Esophagus (tissue), 2 donors: ENCODE results near the gene LCE4A. TPM values are rescaled to one million over a fixed set of nuclear protein-coding genes. Genes with fewer than 3 reads are reported as not detected.
"Not testable (repeated sequence)": the region's sequence is repeated elsewhere in the genome, so short reads cannot be mapped to it uniquely, and the experiment has no call there.

Source experiments
- H3K27ac ChIP-seq, 2 donors: one replicate each; pipeline ENCODE4 v1.5.1; 2013; ENCODE audit warnings: low read depth in 2 of 2, mild to moderate bottlenecking in 2 of 2, inconsistent platforms in 1 of 2, low read length in 1 of 2, moderate library complexity in 1 of 2
- H3K27me3 ChIP-seq, 2 donors: one replicate each; pipeline ENCODE4 v1.6.1; 2013; ENCODE audit warnings: low read length in 2 of 2, control low read depth in 1 of 2, mild to moderate bottlenecking in 1 of 2; ENCODE audit not compliant: insufficient read depth in 2 of 2, control insufficient read depth in 1 of 2
- H3K36me3 ChIP-seq, 2 donors: one replicate each; pipeline ENCODE4 v1.6.1; 2013; ENCODE audit warnings: low read length in 1 of 2; ENCODE audit not compliant: control insufficient read depth in 2 of 2, insufficient read depth in 2 of 2
- H3K4me1 ChIP-seq, 2 donors: one replicate each; pipeline ENCODE4 v1.6.1; 2013; ENCODE audit warnings: low read length in 1 of 2; ENCODE audit not compliant: control insufficient read depth in 2 of 2, insufficient read depth in 2 of 2
- H3K4me3 ChIP-seq, 2 donors: one replicate each; pipeline ENCODE4 v1.5.1; 2013; ENCODE audit warnings: low read length in 2 of 2, mild to moderate bottlenecking in 2 of 2, low read depth in 1 of 2, moderate library complexity in 1 of 2
- H3K9me3 ChIP-seq, 2 donors: one replicate each; pipeline ENCODE4 v1.6.1; 2013; ENCODE audit warnings: mild to moderate bottlenecking in 2 of 2, low read depth in 1 of 2, low read length in 1 of 2, moderate library complexity in 1 of 2; ENCODE audit not compliant: control insufficient read depth in 2 of 2, insufficient read depth in 1 of 2
- WGBS, 2 donors: extraction: QIAGEN DNeasy Blood & Tissue Kit; methylation state at CpG; one replicate each; pipeline ENCODE4 v1.1.7; 2013; 5-methylcytosine and 5-hydroxymethylcytosine counted together
- polyA plus RNA-seq, 2 donors: library from polyadenylated mRNA; stranded (reverse); fragments of 200-250 nt; gene quantifications; one replicate each; pipeline ENCODE4 v1.2.3, GENCODE V29; 2013
- donor health status: healthy with polysubstance abuse.
- donor health status: Bipolar disorder and iron deficiency.

LCE4A gene, protein sequence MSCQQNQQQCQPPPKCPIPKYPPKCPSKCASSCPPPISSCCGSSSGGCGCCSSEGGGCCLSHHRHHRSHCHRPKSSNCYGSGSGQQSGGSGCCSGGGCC
- not detected for polyA plus RNA-seq

- H3K9me3 ChIP-seq: no peaks in the 10 kb centered on the region
- no peaks in the 10 kb centered on the region for H3K27me3 ChIP-seq
- no peaks in the 10 kb centered on the region for H3K36me3 ChIP-seq
- H3K4me1 ChIP-seq: no peaks in the 10 kb centered on the region
- no peak within 1 kb of the TSS for H3K4me3 ChIP-seq
- WGBS, 2 donors: 76% methylated on average over 2 of the region's 2 CpGs
- no peak within 1 kb of the TSS for H3K27ac ChIP-seq
These were observed at the start of gene LCE4A for GRCh38 chr1:152707860-152708259. Gene LCE4A (plus strand): TSS chr1:152708160. CDS start chr1:152709076, 916 bp downstream.

DNA sequence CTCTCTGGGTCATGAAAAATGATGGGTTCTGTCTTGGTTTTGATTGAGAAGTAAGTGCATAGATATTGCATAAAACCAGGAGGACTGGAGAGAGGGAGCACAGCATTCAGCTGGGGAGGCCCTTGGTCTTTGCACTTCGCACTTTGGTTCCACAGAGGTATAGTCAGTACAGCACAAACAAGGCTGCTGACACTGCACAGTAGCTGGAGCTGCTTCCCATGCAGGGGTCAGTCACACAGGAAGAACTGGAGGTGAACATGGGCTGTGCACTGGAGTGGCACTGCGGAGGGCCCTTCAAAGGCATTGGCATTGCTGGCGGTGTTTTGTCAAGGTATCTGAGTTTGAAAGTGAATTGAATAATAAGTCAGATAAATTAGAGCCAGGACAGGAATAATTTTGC lies 49.3 kb upstream of the LCE4A start:
- no peak overlapping the region for H3K27ac ChIP-seq
- no peaks in the 10 kb centered on the region for H3K4me1 ChIP-seq
- WGBS, 2 donors: 94 to 96% methylated on average over 3 of the region's 3 CpGs
- H3K4me3 ChIP-seq: no peak overlapping the region
- H3K9me3 ChIP-seq: no peaks in the 10 kb centered on the region
- no peaks in the 10 kb centered on the region for H3K36me3 ChIP-seq
- H3K27me3 ChIP-seq: no peaks in the 10 kb centered on the region

GRCh38 chr1:152663098-152663497 lies 44.9 kb upstream of the LCE4A start, which contains the start of gene LCE2D:
Gene LCE2D (plus strand): TSS chr1:152663380. CDS start chr1:152664106, 726 bp downstream.
- Histone ChIP-seq H3K9me3 (no peaks in the 10 kb centered on the region), H3K4me1 (no peaks in the 10 kb centered on the region), H3K36me3 (no peaks in the 10 kb centered on the region), H3K4me3 (no peak within 1 kb of the TSS), H3K27ac (no peak within 1 kb of the TSS), H3K27me3 (no peaks in the 10 kb centered on the region)
- WGBS, 2 donors: 69 to 73% methylated on average over 3 of the region's 3 CpGs

DNA sequence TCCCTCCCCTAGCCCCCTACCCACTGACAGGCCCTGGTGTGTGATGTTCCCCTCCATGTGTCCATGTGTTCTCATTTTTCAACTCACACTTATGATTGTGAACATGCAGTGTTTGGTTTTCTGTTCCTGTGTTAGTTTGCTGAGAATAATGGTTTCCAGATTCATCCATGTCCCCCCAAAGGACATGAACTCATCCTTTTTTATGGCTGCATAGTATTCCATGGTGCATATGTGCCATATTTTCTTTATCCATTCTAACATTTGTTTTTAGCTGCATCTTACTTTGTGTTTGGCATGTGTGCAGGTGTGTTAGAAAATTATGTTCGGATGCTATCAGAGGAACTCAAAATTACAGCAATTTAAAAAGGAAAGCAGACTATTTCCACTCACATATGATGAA lies 41.8 kb upstream of the LCE4A start:
- H3K27ac ChIP-seq, H3K4me3 ChIP-seq, H3K36me3 ChIP-seq, H3K9me3 ChIP-seq, H3K27me3 ChIP-seq, H3K4me1 ChIP-seq: not testable (repeated sequence)
- 93 to 96% methylated on average over 1 of the region's 1 CpG for WGBS, 2 donors

GRCh38 chr1:152667648-152668047 lies 40.3 kb upstream of the LCE4A start:
- Histone ChIP-seq H3K36me3 (no peaks in the 10 kb centered on the region), H3K27ac (no peak overlapping the region), H3K9me3 (no peaks in the 10 kb centered on the region), H3K27me3 (peaks cover 0 to 3% of the 10 kb centered on the region in 2 donors), H3K4me3 (no peak overlapping the region), H3K4me1 (no peaks in the 10 kb centered on the region)
- 85 to 90% methylated on average over 5 of the region's 5 CpGs for WGBS, 2 donors

- Histone ChIP-seq H3K4me3 (no peak overlapping the region), H3K36me3 (no peaks in the 10 kb centered on the region), H3K27me3 (peaks cover 0 to 3% of the 10 kb centered on the region in 2 donors), H3K4me1 (no peaks in the 10 kb centered on the region), H3K27ac (no peak overlapping the region), H3K9me3 (no peaks in the 10 kb centered on the region)
- WGBS, 2 donors: 37 to 46% methylated on average over 2 of the region's 2 CpGs
These were observed 34.9 kb upstream of the LCE4A start for GRCh38 chr1:152673016-152673415.

GRCh38 chr1:152674983-152675382 lies 33.0 kb upstream of the LCE4A start, which contains the start of gene LCE2C:
Gene LCE2C (plus strand): TSS chr1:152675279. CDS start chr1:152676016, 737 bp downstream.
- H3K4me1 ChIP-seq, H3K27ac ChIP-seq, H3K27me3 ChIP-seq, H3K9me3 ChIP-seq, H3K36me3 ChIP-seq, H3K4me3 ChIP-seq: not testable (repeated sequence)
- WGBS, 2 donors: 80 to 86% methylated on average over 3 of the region's 3 CpGs

GRCh38 chr1:152679459-152679858 lies 28.5 kb upstream of the LCE4A start:
- Histone ChIP-seq H3K27ac (no peak overlapping the region), H3K27me3 (no peaks in the 10 kb centered on the region), H3K4me1 (no peaks in the 10 kb centered on the region), H3K4me3 (no peak overlapping the region), H3K36me3 (no peaks in the 10 kb centered on the region), H3K9me3 (no peaks in the 10 kb centered on the region)
- 61 to 75% methylated on average over 6 of the region's 6 CpGs for WGBS, 2 donors

- no peaks in the 10 kb centered on the region for H3K9me3 ChIP-seq
- WGBS, 2 donors: 57 to 59% methylated on average over 2 of the region's 2 CpGs
- no peak overlapping the region for H3K4me3 ChIP-seq
- no peaks in the 10 kb centered on the region for H3K36me3 ChIP-seq
- H3K27me3 ChIP-seq: no peaks in the 10 kb centered on the region
- H3K4me1 ChIP-seq: no peaks in the 10 kb centered on the region
- H3K27ac ChIP-seq: no peak overlapping the region
These were observed 26.3 kb upstream of the LCE4A start for GRCh38 chr1:152681616-152682015.

DNA sequence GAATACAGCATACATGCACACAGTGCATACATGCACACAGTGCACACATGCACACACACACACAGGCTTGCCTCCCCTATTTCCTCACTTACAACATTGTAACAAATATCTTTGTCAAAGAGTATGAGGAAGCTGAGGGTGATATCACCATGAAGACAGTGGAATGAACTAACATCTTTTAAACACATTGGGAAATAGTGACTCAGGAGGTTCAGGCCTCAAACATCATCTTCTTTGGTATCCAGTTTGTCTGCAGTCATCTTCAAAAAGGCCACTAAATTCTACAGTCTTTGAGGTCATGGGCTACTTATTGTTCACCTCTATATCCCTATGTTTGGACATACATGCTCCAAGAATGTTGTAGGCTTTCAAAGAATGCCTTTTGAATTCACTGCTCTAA lies 24.1 kb upstream of the LCE4A start:
- no peaks in the 10 kb centered on the region for H3K36me3 ChIP-seq
- H3K27ac ChIP-seq: no peak overlapping the region
- no peaks in the 10 kb centered on the region for H3K4me1 ChIP-seq
- no peak overlapping the region for H3K4me3 ChIP-seq
- H3K9me3 ChIP-seq: no peaks in the 10 kb centered on the region
- H3K27me3 ChIP-seq: no peaks in the 10 kb centered on the region
